ENCODE results near the gene KCNQ4. TPM values are rescaled to one million over a fixed set of nuclear protein-coding genes. Genes with fewer than 3 reads are reported as not detected.

KCNQ4 gene
- total RNA-seq, 1 experiment from 2014 or later = 1.4 TPM

GRCh38 chr1:40884055-40884795, 100.6 kb downstream of the KCNQ4 start:
- DNase-seq = peak; percentile 41
- Mint-ChIP-seq H3K4me3 (peak overlapping the region; percentile 36 to 44; a peak in 3 of 5 replicates), H3K27ac (no peak overlapping the region; a peak in 1 of 7 replicates), H3K27me3 (ENCODE audit: low read depth) (peaks cover 25% of the 10 kb centered on the region), H3K36me3 (ENCODE audit: insufficient read depth in 1 of 3, low read depth in 3 of 3) (no peaks in the 10 kb centered on the region), H3K4me1 (peaks cover 15 to 30% of the 10 kb centered on the region in 2 experiments), H3K9me3 (no peaks in the 10 kb centered on the region)
- H2BK120ac ChIP-seq (ENCODE audit: low read depth, low read length, poor library complexity, severe bottlenecking) = no peak overlapping the region
- no peak overlapping the region for H4K8ac ChIP-seq (replicated peaks; ENCODE audit: insufficient read length, low read depth, low read length)
- H3K56ac ChIP-seq (ENCODE audit: insufficient read length, low read depth, low read length) = no peak overlapping the region
- no peak overlapping the region for H2BK12ac ChIP-seq (ENCODE audit: insufficient read length, low read depth, low read length)
- H2BK5ac ChIP-seq (ENCODE audit: insufficient read length, low read length) = no peak overlapping the region
- H3K23me2 ChIP-seq (ENCODE audit: insufficient read length, low read depth, low read length, poor library complexity, severe bottlenecking) = no peaks in the 10 kb centered on the region
- H3K4ac ChIP-seq (ENCODE audit: low read depth, low read length) = no peak overlapping the region
- no peak overlapping the region for H2BK15ac ChIP-seq (ENCODE audit: low read depth, low read length)
- no CpG with 5 or more reads among the region's 73 CpGs for WGBS (ENCODE audit: extremely low coverage, insufficient read length, low lambda C conversion rate)
- no peaks in the 10 kb centered on the region for H3K79me2 ChIP-seq (ENCODE audit: insufficient read depth, low read length)
- no peak overlapping the region for H2AK5ac ChIP-seq (ENCODE audit: insufficient read length, low read length)
- no peak overlapping the region for H3K14ac ChIP-seq (ENCODE audit: insufficient read depth, low read length)
- H3T11ph ChIP-seq (ENCODE audit: low read length) = no peak overlapping the region
- H4K20me1 ChIP-seq (ENCODE audit: control insufficient read depth, insufficient read depth, insufficient read length) = no peaks in the 10 kb centered on the region
- no peak overlapping the region for H3K18ac ChIP-seq (ENCODE audit: insufficient read length, low read depth, low read length)
- H3K27me3 ChIP-seq (ENCODE audit: insufficient read depth, low read length) = no peaks in the 10 kb centered on the region; the same call in 1 of the 2 replicates
- no peak overlapping the region for H3K9ac ChIP-seq (ENCODE audit: extremely low read depth, insufficient read length, low read length)
- H3K79me1 ChIP-seq (ENCODE audit: insufficient read depth, low read depth, low read length, poor library complexity, severe bottlenecking) = no peaks in the 10 kb centered on the region
- no peak overlapping the region for H2BK20ac ChIP-seq (ENCODE audit: low read depth, low read length, poor library complexity, severe bottlenecking)
- no peak overlapping the region for H3K23ac ChIP-seq (ENCODE audit: insufficient read length, low read depth, low read length)
- no peak overlapping the region for H4K5ac ChIP-seq (ENCODE audit: insufficient read length, low read depth, low read length)
- no peak overlapping the region for H2AFZ ChIP-seq (ENCODE audit: low read length)
- peak overlapping the region; percentile 18 for H3K4me2 ChIP-seq (ENCODE audit: insufficient read depth, insufficient read length, low read length)
- H4K91ac ChIP-seq (ENCODE audit: insufficient read length, low read depth, low read length) = no peak overlapping the region
- H3K4me1 ChIP-seq (ENCODE audit: insufficient read depth, low read length) = no peaks in the 10 kb centered on the region
- H3K9me3 ChIP-seq (ENCODE audit: control insufficient read depth, low read depth, low read length) = no peaks in the 10 kb centered on the region
- no peak for TF ChIP-seq CTCF (conservative IDR thresholded peaks at IDR 0.05)
- no peak overlapping the region for H3K27ac ChIP-seq (ENCODE audit: insufficient read length, low read depth, low read length)
